GM21786 (cell line): ENCODE data around the gene ABHD4.
"Not testable (repeated sequence)": the region's sequence is repeated elsewhere in the genome, so short reads cannot be mapped to it uniquely, and the experiment has no call there.

Experiments
- ATAC-seq: cut with Tn5 transposase; IDR thresholded peaks from one replicate; pipeline ENCODE4 v1.9.1; 2021; ENCODE audit not compliant: unreplicated experiment

ABHD4 gene

GRCh38 chr14:22561366-22561660 is 36.8 kb upstream of the ABHD4 start:
- no peak for ATAC-seq

GRCh38 chr14:22561661-22562579 is 36.2 kb upstream of the ABHD4 start:
- ATAC-seq = no peak

DNA sequence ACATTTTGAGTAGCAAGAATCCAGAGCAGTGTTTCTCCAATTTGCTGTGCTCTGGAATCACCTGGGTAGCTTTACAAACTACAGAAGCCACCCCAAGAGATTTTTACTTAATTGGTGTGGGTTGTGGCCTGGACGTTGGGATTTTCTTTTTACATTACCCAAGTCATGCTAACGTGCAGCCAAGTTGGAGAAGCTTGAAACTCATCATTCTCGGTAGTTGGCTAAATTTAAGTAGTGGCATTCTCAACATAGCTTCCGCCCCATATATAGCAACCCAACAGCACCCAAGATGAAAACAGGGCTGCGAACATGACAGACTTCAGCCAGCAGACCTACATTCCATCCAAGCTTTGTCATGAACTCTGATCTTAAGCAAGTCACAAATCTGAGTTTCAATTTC is 34.1 kb upstream of the ABHD4 start:
- ATAC-seq = peak; percentile 36

DNA sequence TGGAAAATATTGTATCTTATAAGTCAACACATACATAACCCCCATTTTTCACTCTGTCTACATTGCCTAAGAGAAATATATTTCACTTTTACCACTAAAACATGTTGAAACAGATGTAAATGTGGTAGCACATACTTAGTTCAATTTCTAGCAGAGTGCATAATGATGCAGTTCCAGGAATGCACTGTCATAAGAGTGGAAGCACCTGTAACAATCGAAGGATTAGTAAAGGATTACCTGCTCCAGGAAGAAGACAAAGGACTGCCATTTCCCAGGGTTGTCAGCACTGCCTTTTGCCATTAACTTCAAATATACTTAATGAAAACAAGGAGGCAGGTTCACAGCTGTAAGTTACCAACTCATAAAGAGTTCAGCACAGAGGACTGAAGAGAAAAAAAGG is 33.6 kb upstream of the ABHD4 start:
- no peak for ATAC-seq

DNA sequence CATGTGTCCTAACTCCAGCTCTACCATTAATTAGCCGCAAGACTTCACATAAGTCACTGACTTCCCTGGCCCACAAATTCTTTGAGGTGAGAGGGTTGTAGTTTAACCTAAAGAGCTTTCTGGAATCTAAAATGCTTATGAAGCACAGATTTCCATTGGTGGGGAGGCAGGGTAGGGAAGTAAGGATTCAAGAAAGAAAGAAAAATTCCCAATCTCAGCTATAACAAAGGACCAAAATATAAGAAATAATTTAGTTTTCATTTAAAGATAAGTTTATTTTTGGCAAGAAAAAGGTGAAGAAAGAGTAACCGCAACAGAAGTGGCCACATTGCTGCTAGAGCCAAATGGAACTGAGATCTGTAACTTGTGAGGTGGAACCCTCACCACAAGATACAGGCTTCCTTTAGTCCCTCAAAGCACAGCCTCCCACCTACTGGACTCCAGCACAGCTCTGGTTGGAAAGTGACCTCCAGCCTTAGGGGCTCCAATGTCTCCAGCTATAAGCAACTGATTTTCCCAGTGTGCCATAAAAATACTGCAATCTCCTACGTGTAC is 32.6 kb upstream of the ABHD4 start:
- ATAC-seq = peak; percentile 44

DNA sequence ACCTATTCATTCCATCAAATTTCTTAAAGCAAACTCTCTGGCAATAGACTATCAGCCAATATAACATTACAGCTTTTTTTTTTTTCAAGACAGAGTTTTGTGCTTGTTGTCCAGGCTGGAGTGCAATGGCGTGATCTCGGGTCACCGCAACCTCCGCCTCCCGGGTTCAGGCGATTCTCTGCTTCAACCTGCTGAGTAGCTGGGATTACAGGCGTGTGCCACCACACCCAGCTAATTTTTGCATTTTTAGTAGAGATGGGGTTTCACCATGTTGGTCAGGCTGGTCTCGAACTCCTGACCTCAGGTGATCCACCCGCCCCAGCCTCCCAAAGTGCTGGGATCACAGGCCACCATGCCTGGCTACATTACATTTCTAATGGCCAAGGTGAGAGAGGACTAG is 31.8 kb upstream of the ABHD4 start:
- not testable (repeated sequence) for ATAC-seq

DNA sequence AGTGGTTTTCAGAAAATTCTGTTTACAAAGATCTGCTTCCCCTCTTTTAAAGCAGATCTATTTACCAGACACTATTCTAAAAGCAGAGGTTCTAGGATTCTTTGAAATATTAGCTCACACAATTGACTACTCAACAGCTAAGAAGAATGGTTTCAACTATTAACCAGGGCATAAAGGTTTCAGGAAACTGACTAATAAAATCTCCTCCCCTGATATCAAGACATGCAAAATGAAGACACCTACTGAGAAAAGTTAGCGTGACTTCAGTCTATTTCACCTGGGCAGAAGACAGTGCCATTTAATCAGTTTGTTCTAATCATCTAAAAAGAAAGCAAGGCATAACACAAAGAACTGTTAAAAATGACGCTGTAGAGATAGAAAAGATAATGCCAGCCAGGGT is 31.3 kb upstream of the ABHD4 start:
- no peak for ATAC-seq

DNA sequence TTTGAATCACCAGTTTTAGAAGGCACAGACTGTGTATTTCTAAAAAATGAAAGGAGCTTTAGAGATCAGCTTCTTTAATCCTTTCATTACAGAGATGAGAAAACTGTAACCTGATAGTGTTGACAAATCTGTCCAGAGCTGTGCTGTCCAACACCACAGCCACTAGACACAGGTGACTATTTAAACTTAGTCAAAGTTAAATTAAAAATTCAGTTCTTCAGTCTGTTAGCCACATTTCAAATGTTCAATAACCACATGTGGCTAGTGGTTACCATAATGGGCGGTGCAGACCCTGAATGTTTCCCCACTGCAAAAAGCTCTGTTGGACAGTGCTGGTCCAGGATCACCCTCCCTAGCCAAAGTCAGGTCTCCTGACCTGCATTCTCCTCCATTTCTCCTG is 30.7 kb upstream of the ABHD4 start:
- ATAC-seq = no peak

DNA sequence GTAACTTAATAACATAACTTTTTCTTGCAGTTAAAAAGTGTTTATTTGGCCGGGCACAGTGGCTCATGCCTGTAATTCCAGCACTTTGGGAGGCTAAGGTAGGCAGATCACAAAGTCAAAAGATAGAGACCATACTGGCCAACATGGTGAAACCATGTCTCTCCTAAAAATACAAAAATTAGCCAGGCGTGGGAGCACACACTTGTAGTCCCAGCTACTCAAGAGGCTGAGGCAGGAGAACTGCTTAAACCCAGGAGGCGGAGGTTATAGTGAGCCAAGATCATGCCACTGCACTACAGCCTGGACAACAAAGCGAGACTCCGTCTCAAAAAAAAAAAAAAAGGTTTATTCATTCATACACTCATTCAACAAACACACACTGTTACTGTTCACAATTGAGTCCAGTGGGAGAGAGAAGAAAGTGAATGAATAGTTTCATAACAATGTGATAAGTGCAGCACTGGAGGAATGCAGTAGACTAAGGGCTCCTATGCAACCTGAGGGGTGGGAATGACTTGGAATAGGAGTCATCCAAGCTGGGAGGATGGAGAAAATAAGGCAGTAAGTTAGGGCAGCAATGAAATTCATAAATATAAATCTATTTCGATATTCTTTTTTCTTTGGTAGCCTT is 28.9 kb upstream of the ABHD4 start:
- ATAC-seq = no peak

- no peak for ATAC-seq
Observed at GRCh38 chr14:22569737-22570131, 28.4 kb upstream of the ABHD4 start.

- peak; percentile 55 for ATAC-seq
Observed at GRCh38 chr14:22570132-22570949, 27.8 kb upstream of the ABHD4 start.

- ATAC-seq = no peak
Observed at GRCh38 chr14:22572562-22573058, 25.5 kb upstream of the ABHD4 start.

DNA sequence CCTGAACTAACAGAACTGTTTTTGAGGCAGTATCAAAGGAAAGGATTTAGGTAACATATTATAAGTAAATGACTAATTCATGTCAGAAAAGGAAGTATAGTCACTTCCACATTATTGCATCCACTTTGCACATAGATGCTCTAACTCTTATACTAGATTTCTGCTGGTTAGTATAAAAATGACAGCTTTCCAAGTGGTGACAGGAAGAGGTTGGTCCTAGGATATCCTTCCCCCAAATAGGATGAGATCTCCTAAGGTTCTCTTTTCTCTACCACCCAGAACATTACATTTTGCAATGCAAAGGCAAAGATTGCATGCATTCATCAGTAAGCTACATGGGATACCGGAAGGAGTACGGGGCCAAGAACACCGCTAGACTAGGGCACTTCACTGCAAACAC is 24.3 kb upstream of the ABHD4 start:
- no peak for ATAC-seq

DNA sequence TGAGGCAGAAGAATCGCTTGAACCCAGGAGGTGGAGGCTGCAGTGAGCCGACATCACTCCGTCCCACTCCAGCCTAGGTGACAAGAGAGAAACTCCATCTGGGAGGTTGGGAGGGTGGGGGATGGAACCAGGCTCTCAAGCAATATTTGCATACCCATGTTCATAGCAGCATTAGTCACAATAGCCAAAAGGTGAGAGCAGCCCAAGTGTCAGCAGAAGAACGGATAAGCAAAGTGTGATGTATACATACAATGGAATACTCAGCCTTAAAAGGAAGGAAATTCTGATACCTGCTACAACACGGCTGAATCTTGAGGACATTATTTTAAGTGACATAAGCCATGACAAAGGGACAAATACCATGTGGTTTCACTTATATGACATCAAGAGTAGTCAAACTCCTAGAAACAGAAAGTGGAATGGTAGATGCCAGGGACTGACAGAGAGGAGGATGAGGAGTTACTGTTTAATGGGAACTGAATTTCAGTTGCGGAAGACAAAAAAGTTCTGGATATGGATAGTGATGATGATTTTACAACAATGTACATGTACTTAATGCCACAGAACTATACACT is 20.7 kb upstream of the ABHD4 start:
- ATAC-seq = no peak

DNA sequence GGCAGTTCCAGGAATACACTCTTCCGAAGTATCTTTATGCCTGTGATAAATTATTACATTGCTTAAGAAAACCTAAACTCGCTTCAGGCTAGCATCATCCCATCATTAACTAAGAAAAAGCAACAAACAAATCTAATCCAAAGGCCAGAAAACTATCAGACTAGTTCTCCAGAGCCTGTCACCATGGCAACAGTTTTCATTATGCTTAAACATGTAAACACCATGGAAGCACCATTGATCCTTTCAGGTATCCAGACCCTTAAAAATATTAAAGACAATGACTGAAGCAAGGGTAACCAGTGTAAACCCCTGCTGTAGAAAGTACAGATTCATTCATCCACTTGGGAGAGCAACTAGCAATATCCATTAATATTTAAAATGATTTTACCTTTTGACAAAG is 18.9 kb upstream of the ABHD4 start:
- no peak for ATAC-seq

DNA sequence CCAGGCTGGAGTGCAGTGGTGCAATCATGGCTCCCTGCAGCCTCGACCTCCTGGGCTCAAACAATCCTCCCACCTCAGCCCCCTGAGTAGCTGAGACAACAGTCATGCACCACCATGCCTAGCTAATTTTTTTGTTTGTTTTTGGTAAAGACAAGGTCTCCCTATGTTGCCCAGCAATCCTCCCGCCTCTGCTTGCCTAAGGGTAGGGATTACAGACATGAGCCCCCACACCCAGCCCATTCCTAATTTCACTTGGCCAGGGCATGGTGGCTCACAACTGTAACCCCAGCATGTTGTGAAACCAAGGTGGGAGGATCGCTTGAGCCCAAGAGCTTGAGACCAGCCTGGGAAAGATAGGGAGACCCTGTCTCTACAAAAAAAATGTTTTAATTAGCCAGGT is 18.2 kb upstream of the ABHD4 start:
- no peak for ATAC-seq

DNA sequence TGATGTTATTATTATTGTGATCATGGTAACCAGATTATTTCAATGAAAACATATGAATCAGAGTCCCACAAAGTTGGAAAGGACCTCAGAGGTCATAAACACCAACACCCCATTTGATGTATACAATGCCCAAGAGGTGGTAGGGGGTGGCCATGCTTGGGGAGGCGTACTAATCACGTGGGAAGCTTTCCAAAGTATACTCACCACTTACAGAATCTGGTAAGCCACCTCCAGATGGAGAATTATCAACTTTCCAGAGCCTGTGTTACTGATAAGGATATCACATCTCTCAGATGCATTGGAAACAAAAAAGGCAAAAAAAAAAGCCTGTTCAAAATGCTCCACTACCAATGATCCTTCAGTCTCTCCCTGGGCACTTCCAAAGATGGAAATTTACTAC is 17.5 kb upstream of the ABHD4 start:
- ATAC-seq = no peak

GRCh38 chr14:22583994-22584393 is 14.1 kb upstream of the ABHD4 start:
- ATAC-seq = no peak

DNA sequence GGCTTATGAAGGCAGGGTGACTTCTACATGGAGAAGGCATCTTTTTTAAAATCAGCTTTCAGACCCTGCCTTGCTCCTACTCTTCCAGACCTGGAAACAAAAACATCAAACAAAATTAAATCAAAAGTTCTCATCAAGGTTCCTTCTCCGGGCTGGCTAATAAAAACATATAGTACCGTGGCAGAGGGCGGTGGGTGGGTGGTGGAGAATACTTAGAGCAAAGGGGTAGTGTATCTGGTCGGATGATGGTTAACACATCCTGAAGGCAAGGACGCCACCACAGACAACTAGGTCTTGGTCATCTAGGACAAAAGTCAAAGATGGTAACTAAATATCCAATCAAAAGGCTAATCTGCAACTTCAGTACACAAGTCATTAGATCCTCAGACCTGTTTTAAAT is 10.9 kb upstream of the ABHD4 start:
- ATAC-seq = no peak

- ATAC-seq = not testable (repeated sequence)
Observed at GRCh38 chr14:22587677-22588422, 10.2 kb upstream of the ABHD4 start.
